ENCODE measurements around the gene THSD7B. TPM values are rescaled to one million over a fixed set of nuclear protein-coding genes. Genes with fewer than 3 reads are reported as not detected.

The THSD7B gene
- total and polyA plus RNA-seq, 2 experiments from 2014 or later: 0.86 to 3.8 TPM

- H2AFZ ChIP-seq: no peak overlapping the region
Observed at GRCh38 chr2:137208431-137208891, 443.1 kb downstream of the THSD7B start.

More at GRCh38 chr2:137208431-137208891, 443.1 kb downstream of the THSD7B start:
- Mint-ChIP-seq H3K4me3 (no peak overlapping the region), H3K27ac (no peak overlapping the region), H3K27me3 (ENCODE audit: insufficient read depth, low read depth, poor library complexity) (peaks cover 3% of the 10 kb centered on the region), H3K9me3 (no peaks in the 10 kb centered on the region), H3K4me1 (peaks cover 32% of the 10 kb centered on the region), H3K36me3 (ENCODE audit: low read depth) (no peaks in the 10 kb centered on the region)
- Histone ChIP-seq H3K4me2 (no peak overlapping the region), H3K9me2 (ENCODE audit: insufficient read depth) (0 out of 2 replicates have a peak, but pooled peaks cover 3% of the 10 kb centered on the region), H3K79me2 (replicated peaks; ENCODE audit: insufficient read depth) (no peaks in the 10 kb centered on the region), H3K4me1 (ENCODE audit: insufficient read depth) (peaks cover 35% of the 10 kb centered on the region), H4K20me1 (replicated peaks; ENCODE audit: insufficient read depth) (no peaks in the 10 kb centered on the region), H3K27me3 (ENCODE audit: insufficient read depth) (no peaks in the 10 kb centered on the region), H3K36me3 (ENCODE audit: insufficient read depth) (no peaks in the 10 kb centered on the region), H3K27ac (ENCODE audit: low read depth) (no peak overlapping the region), H3F3A (replicated peaks; ENCODE audit: low read depth) (no peaks in the 10 kb centered on the region), H3K4me3 (no peak overlapping the region)
- DNase-seq (ENCODE audit: low spot score): no peak
- no peak for TF ChIP-seq EZH2phosphoT487 (IDR thresholded peaks at IDR 0.05; ENCODE audit: unreplicated experiment)
- TF ChIP-seq EZH2 (IDR thresholded peaks at IDR 0.05; ENCODE audit: low read depth, unreplicated experiment): no peak
- TF ChIP-seq ZNF331 (CRISPR knock-in tag; IDR thresholded peaks at IDR 0.05; ENCODE audit: low read depth): no peak
- no peak for TF ChIP-seq NANOG (IDR thresholded peaks at IDR 0.05; ENCODE audit: borderline replicate concordance)
- no peak for TF ChIP-seq ZNF462 (CRISPR knock-in tag; IDR thresholded peaks at IDR 0.05)
- TF ChIP-seq STAT1 (IDR thresholded peaks at IDR 0.05; ENCODE audit: unreplicated experiment): no peak
- no peak for TF ChIP-seq ETS1 (IDR thresholded peaks at IDR 0.05)
- TF ChIP-seq CTCF (conservative IDR thresholded peaks at IDR 0.05; ENCODE audit: low read depth in 2 of 2): no peak
- TF ChIP-seq REST (IDR thresholded peaks at IDR 0.05; ENCODE audit: unreplicated experiment): no peak
- TF ChIP-seq ZNF114 (CRISPR knock-in tag; IDR thresholded peaks at IDR 0.05): no peak
- TF ChIP-seq JUNB (IDR thresholded peaks at IDR 0.05; ENCODE audit: unreplicated experiment): no peak
- no peak for TF ChIP-seq POLR2AphosphoS5 (IDR thresholded peaks at IDR 0.05; ENCODE audit: low read depth)
- TF ChIP-seq CREB1 (CRISPR knock-in tag; IDR thresholded peaks at IDR 0.05; ENCODE audit: low read depth): no peak
- ATAC-seq: no peak
